HepG2 (cell line): ENCODE results near the gene SYNPR. TPM values are rescaled to one million over a fixed set of nuclear protein-coding genes. Genes with fewer than 3 reads are reported as not detected.
"Not testable (repeated sequence)": the region's sequence is repeated elsewhere in the genome, so short reads cannot be mapped to it uniquely, and the experiment has no call there.

Experiments used
- ATAC-seq: fragments of 200-7000 bp; cut with Tn5 transposase; 3 replicates; pipeline ENCODE4 v1.9.1; 2020; ENCODE audit warnings: mild to moderate bottlenecking, moderate library complexity
- BruUV-seq: library from RNA; stranded (reverse); fragments of 400-500 nt; replicated peaks from 2 replicates; lab custom pipeline; 2021; lab: Mats Ljungman, UMichigan
- CTCF ChIA-PET: fragments of 300-600 bp; formaldehyde crosslinking; extraction: SDS; loops from one replicate; lab custom pipeline; 2021; ENCODE audit warnings: low total read pairs, inconsistent platforms, low intra/inter-chr PET ratio; lab: Yijun Ruan, JAX
- POLR2A ChIA-PET: fragments of 350-600 bp; sonication (Branson Sonifier 250); formaldehyde crosslinking; loops from one replicate; lab custom pipeline; 2020; ENCODE audit warnings: antibody characterized with exemption, inconsistent platforms; lab: Yijun Ruan, JAX
- DNase-seq: peaks from one replicate; pipeline ENCODE4 v3.0.0-alpha.2; 2015; ENCODE audit warnings: low spot score
- FAIRE-seq: peaks from 3 replicates; lab custom pipeline; 2011; peaks lifted over from hg19 to GRCh38; lab: Jason Lieb, UNC
- H2AFZ ChIP-seq: one replicate; pipeline ENCODE4 v1.6.1; 2011; ENCODE audit warnings: low read length, inconsistent platforms
- H3K27ac ChIP-seq: fragments of 300-600 bp; 3 replicates; pipeline ENCODE4 v1.8.0; 2011; ENCODE audit warnings: mixed run types, mild to moderate bottlenecking, mixed read lengths, low read length, inconsistent platforms; ENCODE audit not compliant: insufficient read depth; ENCODE audit errors: extremely low read length
- H3K27me3 ChIP-seq, 2 experiments: fragments of 200-600 bp in 1 of 2; 2 replicates in 1 of 2; 3 replicates in 1 of 2; pipeline versions ENCODE4 v1.6.0 to v1.8.0; 2011; ENCODE audit warnings: low read length in 2 of 2, mild to moderate bottlenecking in 2 of 2, moderate library complexity in 2 of 2, inconsistent platforms in 1 of 2; ENCODE audit not compliant: insufficient read depth in 2 of 2, control insufficient read depth in 1 of 2
- H3K36me3 ChIP-seq, 2 experiments: fragments of 200-600 bp in 1 of 2; replicated peaks in 1 of 2; 2 replicates in 1 of 2; 3 replicates in 1 of 2; pipeline versions ENCODE4 v1.5.1 to v1.8.0; 2011; ENCODE audit warnings: low read length in 2 of 2, inconsistent platforms in 1 of 2; ENCODE audit not compliant: insufficient read depth in 2 of 2, control insufficient read depth in 1 of 2
- H3K4me1 ChIP-seq: 2 replicates; pipeline ENCODE4 v1.5.1; 2012; ENCODE audit warnings: low read length, inconsistent platforms; ENCODE audit not compliant: insufficient read depth
- H3K4me2 ChIP-seq: 2 replicates; pipeline ENCODE4 v1.6.0; 2011; ENCODE audit warnings: low read depth, low read length, inconsistent platforms
- H3K4me3 ChIP-seq, 3 experiments: fragments of 200-600 bp in 1 of 3; sonication (generic), shearing (Covaris generic) in 1 of 3; replicated peaks in 1 of 3; 2 replicates each; pipeline ENCODE4 v1.5.1; 2011 to 2016; ENCODE audit warnings: low read length in 3 of 3, inconsistent platforms in 2 of 3, low read depth in 2 of 3, mild to moderate bottlenecking in 2 of 3, control low read depth in 1 of 3, mixed read lengths in 1 of 3; ENCODE audit not compliant: insufficient read depth in 1 of 3
- H3K79me2 ChIP-seq: one replicate; pipeline ENCODE4 v1.6.1; 2011; ENCODE audit warnings: low read length, inconsistent platforms; ENCODE audit not compliant: insufficient read depth
- H3K9ac ChIP-seq: 2 replicates; pipeline ENCODE4 v1.6.0; 2011; ENCODE audit warnings: mild to moderate bottlenecking, low read depth, low read length, inconsistent platforms; ENCODE audit not compliant: insufficient read depth
- H3K9me3 ChIP-seq: 2 replicates; pipeline ENCODE4 v1.5.1; 2012; ENCODE audit warnings: mild to moderate bottlenecking, low read length
- H4K20me1 ChIP-seq: 2 replicates; pipeline ENCODE4 v1.6.0; 2011; ENCODE audit warnings: inconsistent platforms, mild to moderate bottlenecking, low read length, moderate library complexity; ENCODE audit not compliant: insufficient read depth
- PRMT3 ChIP-seq: sonication (generic); formaldehyde crosslinking; IDR thresholded peaks from 2 replicates; pipeline ENCODE4 v1.8.1; 2022; ENCODE audit warnings: low read depth, mild to moderate bottlenecking, moderate library complexity, missing genetic modification reagents, borderline replicate concordance
- REXO4 ChIP-seq: sonication (generic); formaldehyde crosslinking; IDR thresholded peaks from 2 replicates; pipeline ENCODE4 v1.8.0; 2022; ENCODE audit warnings: missing genetic modification reagents, mild to moderate bottlenecking, borderline replicate concordance
- RXRA ChIP-seq: sonication (generic); formaldehyde crosslinking; IDR thresholded peaks from 2 replicates; pipeline ENCODE4 v1.5.1; 2020; ENCODE audit warnings: missing genetic modification reagents
- SKI ChIP-seq: fragments of 450-650 bp; IDR thresholded peaks from one replicate; pipeline ENCODE4 v1.6.1; 2018; ENCODE audit warnings: mild to moderate bottlenecking; ENCODE audit not compliant: partially characterized antibody
- THYN1 ChIP-seq: sonication (generic); formaldehyde crosslinking; IDR thresholded peaks from 2 replicates; pipeline ENCODE4 v1.8.1; 2023; ENCODE audit warnings: low read depth, mild to moderate bottlenecking, moderate library complexity, missing genetic modification reagents, borderline replicate concordance
- ZNF253 ChIP-seq: sonication (generic); formaldehyde crosslinking; IDR thresholded peaks from 2 replicates; pipeline ENCODE4 v1.8.0; 2022; ENCODE audit warnings: mild to moderate bottlenecking, missing genetic modification reagents, borderline replicate concordance
- ZNF292 ChIP-seq: sonication (generic); formaldehyde crosslinking; IDR thresholded peaks from 2 replicates; pipeline ENCODE4 v1.8.1; 2022; ENCODE audit warnings: mild to moderate bottlenecking, low read depth, missing genetic modification reagents, borderline replicate concordance
- ZNF562 ChIP-seq: sonication (generic); formaldehyde crosslinking; IDR thresholded peaks from 2 replicates; pipeline ENCODE4 v1.8.0; 2022; ENCODE audit warnings: missing genetic modification reagents, borderline replicate concordance
- WGBS: methylation state at CpG from one replicate; pipeline ENCODE4 v1.1.6; 2017; ENCODE audit warnings: low lambda C conversion rate; 5-methylcytosine and 5-hydroxymethylcytosine counted together
- in situ Hi-C: cut with HindIII; loops from 2 replicates; pipeline ENCODE4 v1.10.0; 2017; ENCODE audit warnings: low pct_unique_long_range_greater_than_20kb; ENCODE audit not compliant: extremely low pct_ligation_motif_present
- intact Hi-C: fragments of 100-400 bp; cut with micrococcal nuclease; formaldehyde crosslinking; loops from one replicate; pipeline ENCODE4 v1.10.0; 2022; ENCODE audit not compliant: unreplicated experiment
- polyA plus RNA-seq, 8 experiments: library from polyadenylated mRNA; depleted of rRNA in 3 of 8; stranded (reverse) in 7 of 8; unstranded in 1 of 8; fragments of >200 nt; fragmentation: Illumina TruSeq in 4 of 8; extraction: Trizol in 4 of 8; gene quantifications; 2 replicates each; pipeline versions ENCODE4 v1.2.1 to v1.2.3, GENCODE V29; 2011 to 2016; ENCODE audit warnings: low read depth in 4 of 8, missing spikeins in 1 of 8, mixed read lengths in 1 of 8; ENCODE audit not compliant: insufficient read depth in 1 of 8
- total RNA-seq, 5 experiments: library from RNA; depleted of rRNA; stranded (reverse); fragments of >200 nt; fragmentation: Illumina TruSeq; extraction: Trizol; gene quantifications; 2 replicates each; pipeline ENCODE4 v1.2.3, GENCODE V29; 2016; ENCODE audit warnings: low read depth in 1 of 5
- TF ChIP-seq, protein P1 (sequence below): sonication (generic); formaldehyde crosslinking; IDR thresholded peaks from 2 replicates; pipeline ENCODE4 v1.4.0; 2020; ENCODE audit warnings: missing genetic modification reagents
- TF ChIP-seq, protein P2 (sequence below): sonication (generic); formaldehyde crosslinking; IDR thresholded peaks from 2 replicates; pipeline ENCODE4 v1.5.0; 2020; ENCODE audit warnings: mild to moderate bottlenecking, missing genetic modification reagents, borderline replicate concordance

SYNPR gene
- total and polyA plus RNA-seq, 2 of the 13 experiments (the other 11 are each of a cell fraction or from before 2014, with no cell fraction given): 0.04 TPM; not detected in 1

- TF ChIP-seq, protein P1, sequence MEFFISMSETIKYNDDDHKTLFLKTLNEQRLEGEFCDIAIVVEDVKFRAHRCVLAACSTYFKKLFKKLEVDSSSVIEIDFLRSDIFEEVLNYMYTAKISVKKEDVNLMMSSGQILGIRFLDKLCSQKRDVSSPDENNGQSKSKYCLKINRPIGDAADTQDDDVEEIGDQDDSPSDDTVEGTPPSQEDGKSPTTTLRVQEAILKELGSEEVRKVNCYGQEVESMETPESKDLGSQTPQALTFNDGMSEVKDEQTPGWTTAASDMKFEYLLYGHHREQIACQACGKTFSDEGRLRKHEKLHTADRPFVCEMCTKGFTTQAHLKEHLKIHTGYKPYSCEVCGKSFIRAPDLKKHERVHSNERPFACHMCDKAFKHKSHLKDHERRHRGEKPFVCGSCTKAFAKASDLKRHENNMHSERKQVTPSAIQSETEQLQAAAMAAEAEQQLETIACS (CRISPR knock-in tag): no peak
- no peak for TF ChIP-seq RXRA (CRISPR knock-in tag)
- TF ChIP-seq SKI: no peak
- no peak for TF ChIP-seq ZNF292 (CRISPR knock-in tag)
- no peak for TF ChIP-seq THYN1 (CRISPR knock-in tag)
Observed at GRCh38 chr3:63251499-63251898, 26.6 kb upstream of the SYNPR start (continued).

DNA sequence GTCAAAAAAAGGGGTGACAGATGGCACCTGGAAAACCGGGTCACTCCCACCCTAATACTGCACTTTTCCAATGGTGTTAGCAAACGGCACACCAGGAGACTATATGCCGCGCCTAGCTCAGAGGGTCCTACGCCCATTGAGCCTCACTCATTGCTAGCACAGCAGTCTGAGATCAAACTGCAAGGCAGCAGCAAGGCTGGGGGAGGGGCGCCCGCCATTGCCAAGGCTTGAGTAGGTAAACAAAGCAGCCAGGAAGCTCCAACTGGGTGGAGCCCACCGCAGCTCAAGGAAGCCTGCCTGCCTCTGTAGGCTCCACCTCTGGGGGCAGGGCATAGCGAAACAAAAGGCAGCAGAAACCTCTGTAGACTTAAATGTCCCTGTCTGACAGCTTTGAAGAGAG lies 22.3 kb upstream of the SYNPR start:
- H3K4me2 ChIP-seq, H3K4me3 ChIP-seq, H3K27me3 ChIP-seq, H3K36me3 ChIP-seq, CTCF ChIA-PET, H3K27ac ChIP-seq, ATAC-seq, BruUV-seq, H3K4me1 ChIP-seq, H3K9ac ChIP-seq, FAIRE-seq, POLR2A ChIA-PET, H3K9me3 ChIP-seq, H3K79me2 ChIP-seq, in situ Hi-C loops, intact Hi-C loops, DNase-seq, H4K20me1 ChIP-seq, H2AFZ ChIP-seq: not testable (repeated sequence)
- WGBS: 0% methylated on average over 4 of the region's 9 CpGs

DNA sequence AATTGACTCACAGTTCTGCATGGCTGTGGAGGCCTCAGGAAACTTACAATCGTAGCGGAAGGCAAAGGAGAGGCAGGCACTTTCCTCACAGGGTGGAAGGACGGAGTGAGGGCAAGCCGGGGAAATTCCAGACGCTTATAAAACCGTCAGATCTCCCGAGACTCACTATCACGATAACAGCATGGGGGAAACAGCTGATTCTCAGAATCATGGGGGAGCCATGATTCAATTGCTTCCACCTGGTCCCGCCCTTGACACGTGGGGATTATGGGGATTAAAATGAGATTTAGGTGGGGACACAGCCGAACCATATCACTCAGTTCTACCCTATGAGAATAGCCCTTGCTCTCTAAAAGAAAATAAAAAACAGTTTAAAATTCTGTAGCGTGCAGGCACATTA lies 13.4 kb upstream of the SYNPR start:
- H3K4me1 ChIP-seq: no peaks in the 10 kb centered on the region
- in situ Hi-C loops (no loop called here), intact Hi-C loops (no loop called here)
- H3K9ac ChIP-seq: no peak overlapping the region
- no peaks in the 10 kb centered on the region for H3K9me3 ChIP-seq
- H4K20me1 ChIP-seq: no peaks in the 10 kb centered on the region
- H3K36me3 ChIP-seq: no peaks in the 10 kb centered on the region
- DNase-seq: no peak
- CTCF ChIA-PET: no interaction called here
- no peak overlapping the region for H2AFZ ChIP-seq
- POLR2A ChIA-PET: no interaction called here
- ATAC-seq: no peak
- no peak overlapping the region for H3K4me3 ChIP-seq
- no peak overlapping the region for H3K27ac ChIP-seq
- no peak overlapping the region for H3K4me2 ChIP-seq
- no peaks in the 10 kb centered on the region for H3K79me2 ChIP-seq
- 19% methylated on average over 12 of the region's 12 CpGs for WGBS
- no TSS peak for BruUV-seq
- FAIRE-seq: no peak
- no peaks in the 10 kb centered on the region for H3K27me3 ChIP-seq
- no peak for TF ChIP-seq SKI
- no peak for TF ChIP-seq PRMT3 (CRISPR knock-in tag)
- TF ChIP-seq, protein P2, sequence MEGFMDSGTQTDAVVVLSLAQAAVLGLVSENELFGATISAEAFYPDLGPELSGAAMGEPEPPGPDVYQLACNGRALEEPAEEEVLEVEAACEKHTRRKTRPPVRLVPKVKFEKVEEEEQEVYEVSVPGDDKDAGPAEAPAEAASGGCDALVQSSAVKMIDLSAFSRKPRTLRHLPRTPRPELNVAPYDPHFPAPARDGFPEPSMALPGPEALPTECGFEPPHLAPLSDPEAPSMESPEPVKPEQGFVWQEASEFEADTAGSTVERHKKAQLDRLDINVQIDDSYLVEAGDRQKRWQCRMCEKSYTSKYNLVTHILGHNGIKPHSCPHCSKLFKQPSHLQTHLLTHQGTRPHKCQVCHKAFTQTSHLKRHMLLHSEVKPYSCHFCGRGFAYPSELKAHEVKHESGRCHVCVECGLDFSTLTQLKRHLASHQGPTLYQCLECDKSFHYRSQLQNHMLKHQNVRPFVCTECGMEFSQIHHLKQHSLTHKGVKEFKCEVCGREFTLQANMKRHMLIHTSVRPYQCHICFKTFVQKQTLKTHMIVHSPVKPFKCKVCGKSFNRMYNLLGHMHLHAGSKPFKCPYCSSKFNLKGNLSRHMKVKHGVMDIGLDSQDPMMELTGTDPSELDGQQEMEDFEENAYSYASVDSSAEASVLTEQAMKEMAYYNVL: no peak
- TF ChIP-seq ZNF562 (CRISPR knock-in tag): no peak
- TF ChIP-seq REXO4 (CRISPR knock-in tag): no peak
- TF ChIP-seq ZNF253 (CRISPR knock-in tag): no peak
